Hematopoietic multipotent progenitor cell treated with erythropoietin and hydrocortisone succinate and interleukin-3 and kit ligand, for 6 days (in vitro differentiated cells): ENCODE measurements around the gene SEMA3C.
A peak's percentile ranks its signal among the peaks of the same experiment; 100 is the strongest.

Experiments
- DNase-seq: peaks from one replicate; pipeline ENCODE4 v3.0.0-alpha.2; 2015

Gene SEMA3C

DNA sequence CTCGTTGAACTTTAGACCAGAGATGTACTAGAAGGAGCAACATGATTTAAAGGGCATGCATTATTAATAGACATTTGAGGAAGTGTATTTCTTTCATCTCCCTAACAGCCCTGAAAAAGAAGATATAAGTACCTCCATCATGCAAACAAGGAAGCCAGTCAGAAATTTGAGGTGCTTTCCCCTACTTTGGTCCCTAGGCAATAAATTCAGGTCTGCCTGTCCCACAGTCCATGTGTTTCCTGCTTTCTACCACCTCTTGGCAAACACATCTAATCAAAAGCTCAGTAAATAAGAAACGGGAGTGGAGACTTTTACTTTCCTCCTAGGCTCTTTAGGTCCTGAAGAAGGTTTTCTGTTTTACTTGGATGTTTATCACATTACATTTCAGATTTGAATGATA is 5.2 kb upstream of the SEMA3C start:
- no peak for DNase-seq

DNA sequence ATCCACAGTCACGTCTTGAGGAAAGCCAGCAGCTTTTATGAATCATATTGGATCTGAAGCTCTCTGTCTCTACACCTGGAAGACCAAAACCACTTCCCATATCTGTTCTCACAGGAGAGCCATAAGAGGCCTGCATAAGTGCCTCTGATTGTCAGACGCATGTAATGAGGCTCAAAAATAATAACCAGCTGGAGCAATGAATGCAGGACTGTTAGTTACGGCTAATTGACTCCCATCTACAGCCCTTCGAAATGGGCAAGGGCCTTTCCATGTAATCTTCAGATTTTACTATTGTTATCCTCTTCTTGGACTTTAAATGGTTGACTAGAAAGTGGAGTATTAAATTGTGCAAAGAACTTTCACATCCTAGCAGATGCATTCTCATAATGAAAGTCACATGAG is 4.4 kb upstream of the SEMA3C start:
- no peak for DNase-seq

DNA sequence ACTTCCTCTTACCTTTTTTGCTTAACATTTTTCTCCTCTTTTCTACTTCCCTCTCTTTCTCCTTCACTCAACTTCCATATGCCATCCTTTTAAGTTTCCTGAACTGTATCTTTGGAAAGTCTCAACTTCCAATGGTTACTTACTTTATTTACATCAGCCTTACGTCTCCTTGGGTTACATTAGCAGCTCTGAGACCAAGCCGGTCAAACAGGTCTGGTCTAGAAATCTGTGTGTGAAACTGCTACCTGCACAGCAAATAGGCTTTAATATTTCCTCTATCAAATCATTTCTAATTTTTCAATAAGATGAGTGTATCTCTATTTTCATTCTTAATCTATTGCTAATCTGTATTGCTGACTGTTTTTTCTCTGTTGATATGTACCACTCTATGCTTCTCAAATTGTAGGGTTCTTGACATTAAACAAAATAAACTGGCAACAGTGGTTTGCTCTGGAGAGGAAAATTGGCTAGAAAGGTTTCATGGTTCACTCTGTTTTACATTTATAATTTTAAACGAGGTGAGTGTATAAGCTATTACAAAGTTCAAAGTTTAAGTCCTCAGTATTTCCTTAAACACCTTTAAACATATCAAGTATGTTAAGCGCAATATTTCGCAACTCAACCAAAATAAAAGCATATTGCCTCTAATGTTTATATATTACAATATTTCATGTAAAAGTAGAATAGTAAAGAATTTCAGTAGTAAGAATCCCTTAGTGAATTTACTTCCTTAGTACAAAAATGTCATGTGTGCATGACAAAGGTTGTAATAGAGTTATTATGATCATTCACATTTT is 3.6 kb upstream of the SEMA3C start:
- no peak for DNase-seq

DNA sequence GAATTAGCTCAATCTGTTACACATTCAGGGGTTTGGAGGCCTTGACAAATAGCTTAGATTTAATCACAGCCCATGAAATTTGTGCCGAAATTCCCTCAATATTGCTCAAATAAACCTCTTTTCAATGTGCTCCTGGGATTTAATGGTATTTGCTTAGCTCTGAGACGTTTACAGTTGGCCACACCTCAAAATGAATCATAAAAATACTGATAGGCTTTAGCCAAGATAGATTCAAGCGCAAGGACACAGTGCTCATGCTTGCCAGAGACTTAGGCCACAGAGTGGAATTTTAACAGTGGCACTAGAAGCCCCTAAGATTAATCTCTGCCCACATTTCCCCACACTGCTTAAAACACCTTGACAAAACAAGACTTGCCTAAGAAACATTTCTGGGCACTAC is 2.3 kb upstream of the SEMA3C start:
- no peak for DNase-seq

DNA sequence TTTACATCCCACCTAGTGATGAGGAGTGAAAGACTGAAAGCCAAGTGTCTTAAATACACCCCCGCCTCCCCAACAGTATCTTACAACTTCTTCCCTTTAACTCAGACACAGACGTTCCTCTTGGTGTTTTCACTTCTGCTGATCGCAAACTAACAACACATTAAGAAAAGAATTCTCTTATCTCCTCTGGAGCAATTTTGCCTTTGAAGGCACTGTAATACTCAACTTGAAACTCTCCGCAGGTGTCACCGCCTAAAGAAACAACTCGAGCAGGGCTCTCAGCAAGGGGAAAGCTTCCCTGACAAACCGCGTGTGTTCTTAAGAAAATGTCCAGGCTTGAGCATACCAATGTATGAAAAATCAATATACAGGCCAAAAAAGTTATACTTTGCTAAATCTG is 452 bp downstream of the SEMA3C start:
- DNase-seq: peak; percentile 28

DNA sequence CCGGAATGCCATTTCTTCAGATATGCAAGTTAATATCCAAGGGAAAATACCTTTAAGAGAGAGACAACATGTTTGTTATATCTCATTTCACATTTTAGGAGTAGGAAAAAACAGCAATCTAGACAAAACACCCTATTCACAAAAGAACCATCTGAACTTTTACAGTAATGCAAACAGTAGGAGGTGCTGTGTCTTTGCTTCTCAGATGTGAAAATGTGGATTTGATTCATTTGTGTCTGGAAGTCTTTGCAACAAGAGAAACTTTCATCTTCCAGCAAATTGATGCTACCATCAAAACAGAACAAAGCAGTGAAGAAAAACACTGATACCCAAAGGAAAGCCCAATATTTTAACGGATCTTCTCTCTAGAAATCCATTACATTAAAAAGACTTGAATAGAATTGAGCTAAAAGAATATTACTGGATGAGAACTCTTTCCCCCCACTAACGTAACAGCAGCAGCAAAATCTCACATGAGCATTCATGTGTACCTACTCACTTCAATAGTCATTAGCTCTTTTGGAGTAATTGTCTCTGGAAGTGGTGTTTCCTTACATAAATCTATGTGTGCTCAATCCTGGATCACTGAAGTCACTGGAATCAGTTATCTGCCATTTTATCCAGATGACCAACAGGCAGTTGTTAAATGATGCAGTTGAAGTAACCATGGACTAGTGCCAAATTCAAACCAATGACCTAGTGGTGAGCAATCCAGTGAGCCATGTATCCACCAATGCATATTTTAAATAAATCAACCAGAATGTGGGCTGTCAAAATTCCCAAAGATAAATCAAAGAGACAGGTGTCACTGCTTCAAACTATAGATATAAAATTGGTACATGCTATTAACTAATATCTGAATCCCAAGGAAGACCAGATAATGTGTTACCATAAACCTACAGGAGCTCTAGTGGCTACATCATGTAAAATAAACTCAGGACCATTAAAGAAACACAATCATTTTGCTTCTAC is 1.8 kb downstream of the SEMA3C start:
- peak; percentile 50 for DNase-seq

DNA sequence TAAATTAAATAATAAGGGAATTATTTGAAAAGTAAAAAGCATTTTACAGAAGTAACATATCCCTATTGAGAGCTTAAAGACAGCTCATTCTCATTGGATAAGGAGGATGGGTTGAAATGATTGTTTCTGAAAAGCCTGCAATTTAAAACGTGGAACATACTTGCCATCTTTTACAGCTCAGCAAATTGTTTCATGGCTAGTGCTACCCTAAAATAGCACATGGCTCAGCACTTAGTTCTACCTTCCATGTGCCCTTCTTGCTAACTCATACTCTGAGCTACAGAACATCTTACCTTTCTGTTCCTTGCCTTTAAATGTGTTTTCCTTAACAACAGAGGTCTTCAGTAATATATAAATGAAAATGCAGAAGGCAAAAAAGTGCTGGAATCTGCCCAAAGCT is 8.6 kb downstream of the SEMA3C start:
- no peak for DNase-seq

DNA sequence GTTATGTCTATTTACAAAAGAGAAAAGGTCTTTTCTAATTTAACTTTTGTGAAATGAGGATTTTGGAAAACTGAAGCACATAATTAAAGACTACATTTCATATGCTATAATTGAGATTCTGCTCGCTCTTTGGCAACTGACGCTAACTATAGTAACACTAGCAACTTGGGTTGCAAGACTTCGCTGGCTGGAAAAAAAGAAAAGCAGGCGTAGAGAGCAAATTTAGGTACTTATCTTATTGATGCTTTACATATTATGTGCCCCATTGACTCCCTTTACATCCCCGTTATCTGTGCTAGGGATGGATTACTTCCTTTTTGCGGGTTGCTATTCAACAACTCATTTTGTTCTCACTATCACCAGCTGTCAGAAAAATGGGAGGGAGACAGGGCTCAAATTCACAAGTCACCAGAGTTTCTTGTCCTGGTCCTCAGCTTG is 10.5 kb downstream of the SEMA3C start:
- no peak for DNase-seq

DNA sequence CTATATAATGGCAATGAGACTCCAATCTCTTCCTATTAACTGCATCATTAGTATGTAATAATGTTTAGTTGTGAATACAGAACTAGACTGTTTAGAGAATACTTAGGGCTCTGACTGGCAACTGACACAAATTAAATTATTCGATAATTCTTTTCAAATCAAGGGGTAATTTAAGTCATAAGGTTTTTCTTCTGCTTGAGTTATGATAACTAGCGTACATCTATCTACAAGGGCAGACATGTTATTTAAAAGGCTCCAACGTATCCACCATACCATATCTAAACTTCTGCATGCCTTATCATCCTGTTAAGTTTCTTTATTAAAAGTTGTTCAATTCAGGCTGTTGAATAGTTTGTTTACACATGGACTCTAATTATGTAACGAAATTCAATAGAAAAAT is 11.2 kb downstream of the SEMA3C start:
- no peak for DNase-seq

DNA sequence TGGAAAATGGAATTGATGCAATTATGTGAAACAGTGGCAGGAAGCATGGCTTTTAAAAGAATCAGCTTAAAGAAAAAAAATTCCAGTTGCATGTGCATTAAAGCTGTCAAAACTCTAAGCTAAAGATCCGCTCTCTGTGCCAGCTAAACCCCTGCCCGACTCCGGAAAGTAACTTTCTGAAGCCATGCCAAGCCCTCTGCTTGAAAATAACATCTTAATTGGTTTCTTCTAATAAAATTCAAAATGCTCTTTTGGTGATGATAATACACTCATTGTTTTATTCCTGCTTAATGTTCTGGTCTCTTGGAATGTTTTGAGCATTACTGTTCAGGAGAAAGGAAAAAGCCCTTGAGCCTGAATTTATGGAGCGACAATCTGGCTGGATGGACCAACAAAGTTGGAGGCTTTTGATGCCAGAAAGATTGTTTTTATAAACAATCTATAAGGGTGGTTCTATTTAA is 11.7 kb downstream of the SEMA3C start:
- DNase-seq: no peak

DNA sequence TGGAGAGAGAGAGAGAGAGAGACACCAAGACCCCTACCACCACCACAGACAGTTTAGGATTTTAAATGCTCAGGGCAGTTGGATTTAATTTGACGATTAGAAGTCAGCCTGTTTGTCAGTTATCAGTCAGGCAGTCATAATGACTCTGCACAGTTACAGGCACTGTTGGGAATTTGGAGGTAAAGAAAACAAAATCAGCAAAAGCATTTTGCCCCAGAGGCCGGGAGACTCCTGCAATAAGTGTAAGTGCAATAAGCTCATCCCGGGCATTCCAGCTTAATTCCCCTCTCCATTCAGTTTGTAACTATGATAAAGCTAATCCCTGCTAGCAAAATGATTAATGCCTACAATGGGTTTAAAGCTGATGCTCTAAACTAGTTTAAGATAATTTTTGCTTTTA is 13.5 kb downstream of the SEMA3C start:
- DNase-seq: no peak

DNA sequence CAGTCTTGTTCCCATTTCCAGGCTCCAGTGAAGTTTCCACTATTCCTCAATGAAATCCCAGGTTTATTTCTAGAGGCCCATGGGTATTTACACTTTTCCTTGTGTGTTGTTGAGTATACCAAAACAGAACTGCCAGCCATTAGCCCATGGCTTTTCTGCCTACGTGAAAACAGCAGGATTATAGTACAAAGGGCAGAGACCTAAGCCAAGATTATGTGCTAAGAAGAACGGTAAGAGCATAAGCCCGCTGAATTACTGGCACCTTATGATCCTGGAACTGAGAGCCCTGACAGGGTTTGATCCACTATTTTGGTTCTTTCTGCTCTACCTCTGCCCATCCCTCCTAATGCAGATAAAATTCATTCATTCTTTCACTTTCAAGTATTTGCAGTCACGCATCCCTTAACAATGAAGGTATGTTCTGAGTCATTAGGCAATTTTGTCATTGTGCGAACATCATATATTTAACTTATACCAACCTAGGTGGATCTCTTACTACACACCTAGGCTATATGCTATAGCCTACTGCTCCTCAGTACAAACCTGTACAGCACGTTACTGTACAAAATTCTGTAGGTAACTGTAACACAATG is 16.0 kb downstream of the SEMA3C start:
- no peak for DNase-seq

DNA sequence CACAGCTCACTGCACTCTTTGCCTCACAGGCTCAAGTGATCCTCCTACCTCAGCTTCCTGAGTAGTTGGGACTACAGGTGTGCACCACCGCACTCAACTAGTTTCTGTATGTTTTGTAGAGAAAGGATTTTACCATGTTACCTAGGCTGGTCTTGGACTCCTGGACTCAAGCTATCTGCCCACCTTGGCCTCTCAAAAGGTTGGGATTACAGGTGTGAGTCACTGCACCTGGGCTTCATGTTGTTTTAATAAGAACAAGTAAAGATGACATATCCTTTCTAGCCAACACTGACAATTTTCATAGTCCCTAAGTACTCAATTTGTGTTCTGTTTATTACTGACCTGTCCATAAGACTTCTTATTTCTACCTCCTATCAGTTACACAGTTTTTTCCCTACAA is 16.8 kb downstream of the SEMA3C start:
- no peak for DNase-seq

DNA sequence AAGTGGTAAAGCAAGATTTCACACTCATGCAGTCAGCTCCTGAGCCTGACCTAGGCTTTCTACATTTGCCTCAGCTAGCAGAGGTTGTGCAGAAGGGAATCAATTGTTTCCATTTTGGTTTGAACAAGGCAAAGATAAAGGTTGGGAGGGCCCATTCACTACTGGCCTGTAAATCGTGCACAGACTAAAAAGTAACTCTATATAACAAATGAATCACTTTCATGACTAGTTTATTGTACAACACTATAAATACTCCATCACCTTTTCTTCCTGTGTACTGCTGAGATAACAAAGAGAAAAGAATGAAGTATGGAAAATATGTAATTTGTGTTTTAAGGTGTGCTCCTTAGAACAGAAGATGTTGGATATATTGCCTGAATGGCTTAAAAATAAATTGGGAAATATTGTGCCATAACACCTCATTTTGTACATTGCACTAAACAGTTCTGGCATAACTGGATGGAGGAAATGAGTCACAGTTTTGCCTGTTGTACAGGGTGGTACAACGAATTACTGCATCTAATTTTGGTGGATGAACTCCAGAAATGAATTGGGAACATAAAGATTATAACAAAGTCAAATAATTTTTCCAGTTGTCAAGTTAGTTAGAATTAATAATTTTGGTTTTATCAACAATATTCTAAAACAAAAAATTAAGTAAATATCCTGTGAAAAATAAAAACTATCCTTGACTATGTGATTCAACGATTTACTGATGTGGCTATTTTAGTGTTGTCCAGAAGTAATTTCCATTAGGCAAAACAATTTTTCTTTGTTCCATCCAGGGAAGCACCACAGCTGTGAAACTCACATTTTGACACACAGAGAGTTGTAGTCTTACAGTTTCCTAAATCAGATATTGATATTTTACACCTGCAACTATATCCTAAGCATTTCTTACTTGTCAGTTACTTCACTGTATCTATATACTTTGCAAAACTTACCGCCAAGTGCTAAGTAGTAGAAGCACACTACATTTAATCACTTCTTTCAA is 18.0 kb downstream of the SEMA3C start:
- no peak for DNase-seq

DNA sequence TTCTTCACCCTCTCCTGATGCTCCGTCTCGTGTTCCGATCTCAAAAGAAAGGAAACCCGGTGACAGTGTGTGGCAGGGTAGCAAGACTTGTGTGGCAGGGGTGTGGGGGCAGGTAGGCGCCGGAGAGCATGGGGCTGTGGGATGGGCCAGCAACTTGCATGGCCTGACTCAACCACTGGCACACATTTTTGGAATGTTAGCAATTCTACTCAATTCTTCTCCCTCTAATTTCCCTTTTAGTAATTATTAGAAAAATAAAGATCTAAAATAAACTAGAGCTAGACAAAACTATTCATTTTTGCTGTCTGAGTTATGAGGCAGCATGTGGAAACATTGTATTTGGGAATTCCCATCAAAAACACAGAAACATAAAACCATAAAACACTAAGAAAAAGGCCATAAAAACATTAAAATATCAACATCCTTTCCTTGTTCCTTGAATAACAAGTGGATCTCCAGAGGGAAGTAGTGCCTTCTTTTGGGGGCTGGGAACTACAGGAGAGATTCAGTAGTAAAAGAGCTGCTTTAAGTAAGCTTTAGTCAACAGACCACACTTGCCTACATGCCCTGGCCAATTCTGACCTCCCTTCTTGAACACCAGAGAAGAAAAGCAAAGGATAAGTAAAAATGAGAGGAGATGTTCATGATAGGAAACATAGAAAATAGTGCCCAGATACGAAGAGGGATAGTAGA is 21.8 kb downstream of the SEMA3C start:
- DNase-seq: no peak

DNA sequence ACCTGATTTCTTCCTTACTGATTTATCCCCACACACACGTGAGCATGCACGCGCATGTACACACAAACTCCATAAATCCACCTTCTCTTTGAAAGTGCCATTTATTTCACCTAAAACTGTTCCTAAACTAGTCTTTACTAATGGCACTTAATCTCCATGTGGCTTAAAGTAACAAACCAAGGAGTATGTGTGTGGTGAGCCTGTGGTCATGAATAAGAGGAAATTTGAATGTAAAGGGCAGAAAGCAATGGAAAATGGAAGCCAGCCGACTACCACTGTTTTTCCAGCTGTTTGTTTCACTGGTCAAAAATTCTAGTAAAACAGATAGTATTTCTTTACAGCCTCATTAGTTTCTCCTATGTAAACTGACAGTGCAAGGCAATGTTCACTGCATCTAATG is 23.8 kb downstream of the SEMA3C start:
- DNase-seq: no peak

DNA sequence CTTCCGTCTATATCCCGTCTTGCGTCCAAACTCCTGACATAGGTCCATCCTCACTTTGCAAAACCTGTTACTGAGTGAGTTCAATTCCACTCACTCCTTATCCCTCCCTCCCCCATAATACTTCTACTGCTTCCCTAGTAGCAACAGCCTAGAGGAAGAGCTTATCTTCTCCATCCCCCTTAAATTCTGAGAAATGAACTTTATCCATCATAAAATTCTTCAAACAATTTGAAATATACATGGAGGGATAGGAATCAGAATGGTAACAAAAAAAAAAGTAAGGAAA is 27.6 kb downstream of the SEMA3C start:
- DNase-seq: no peak

DNA sequence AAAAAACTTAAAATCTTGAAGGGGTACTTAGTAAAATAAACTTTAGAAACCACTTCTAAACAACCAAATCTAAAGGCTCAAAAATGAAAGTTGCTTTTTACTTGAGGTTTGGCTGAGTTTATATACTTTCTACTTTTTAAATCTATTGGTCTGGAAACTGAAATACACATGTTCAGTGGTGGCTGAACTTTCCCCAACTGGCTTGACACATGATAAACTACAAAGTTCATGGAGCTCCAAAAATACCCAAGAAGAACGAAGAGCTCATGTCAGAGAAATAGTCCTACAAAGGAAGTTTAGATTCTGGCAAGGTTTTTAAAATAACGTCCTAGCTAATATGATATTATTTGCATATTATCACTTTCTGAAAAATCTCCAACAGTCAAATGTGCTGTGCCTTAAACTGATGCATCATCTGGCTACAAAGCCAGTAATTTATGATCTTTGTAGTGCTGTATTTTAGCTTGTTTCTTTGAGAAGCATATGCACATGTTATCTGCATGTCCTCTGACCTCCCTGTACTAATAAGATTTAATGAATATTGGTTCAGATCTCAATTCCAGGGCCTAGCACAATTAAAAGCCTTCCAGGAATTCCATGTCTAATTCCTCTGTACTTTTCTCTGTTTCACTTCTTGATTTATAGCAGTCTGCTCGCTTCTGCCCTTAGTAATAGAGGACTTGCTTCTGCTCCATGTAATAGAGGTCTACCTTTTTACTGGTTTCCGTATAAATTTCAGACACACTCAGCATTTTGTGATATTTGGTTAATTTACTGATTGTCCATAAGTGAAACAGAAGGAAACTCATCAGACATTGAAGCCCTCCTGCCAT is 28.2 kb downstream of the SEMA3C start:
- DNase-seq: no peak

DNA sequence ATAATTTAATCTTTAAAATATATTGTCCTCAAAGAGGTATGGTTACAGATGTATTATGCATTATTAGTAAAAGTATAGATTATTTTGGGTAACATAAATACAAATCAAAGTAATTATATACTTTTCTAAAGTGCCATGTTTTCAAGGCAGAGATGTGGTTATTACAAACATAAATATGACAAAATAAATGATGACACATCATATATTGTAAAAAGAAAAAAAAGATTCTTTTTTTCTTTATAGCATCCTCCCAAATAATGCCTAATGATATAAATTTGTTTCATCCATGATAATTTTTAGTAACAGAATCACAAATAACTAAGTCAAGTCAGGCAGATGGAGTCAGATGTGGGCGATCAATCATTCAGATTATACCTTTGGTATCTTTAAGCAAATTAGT is 29.3 kb downstream of the SEMA3C start:
- DNase-seq: no peak

DNA sequence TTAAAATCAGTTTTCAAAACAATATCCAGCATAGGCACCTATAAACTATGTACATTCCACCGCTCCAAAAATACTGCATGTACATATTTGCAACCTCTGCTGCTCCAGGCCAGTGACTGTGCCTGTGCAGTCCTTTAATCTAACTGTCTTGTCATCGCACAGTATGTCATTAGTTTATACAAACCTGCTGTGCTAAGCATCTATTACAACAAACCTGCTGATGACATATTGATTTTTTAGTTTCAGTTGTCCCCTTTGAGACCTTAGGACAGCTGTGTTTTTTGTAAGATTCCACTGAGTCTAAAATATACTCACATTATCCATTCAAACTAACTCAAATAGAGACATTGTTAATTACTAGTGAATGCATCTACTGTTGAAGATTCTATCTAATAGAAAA is 33.1 kb downstream of the SEMA3C start:
- no peak for DNase-seq
